Liver (tissue), 2 donors: Measurements from ENCODE around the gene STK24.

Source experiments
- FOXA1 ChIP-seq: IDR thresholded peaks from 2 replicates; pipeline ENCODE4 v1.6.1; 2016; ENCODE audit warnings: antibody characterized with exemption
- TF ChIP-seq, protein P1 (sequence below): fragments of 150-350 bp; IDR thresholded peaks from 2 replicates; pipeline ENCODE4 v1.5.1; 2017; ENCODE audit warnings: improper control_type of control experiment, low read depth, low read length; ENCODE audit not compliant: missing input control
- donor health status: healthy.

DNA sequence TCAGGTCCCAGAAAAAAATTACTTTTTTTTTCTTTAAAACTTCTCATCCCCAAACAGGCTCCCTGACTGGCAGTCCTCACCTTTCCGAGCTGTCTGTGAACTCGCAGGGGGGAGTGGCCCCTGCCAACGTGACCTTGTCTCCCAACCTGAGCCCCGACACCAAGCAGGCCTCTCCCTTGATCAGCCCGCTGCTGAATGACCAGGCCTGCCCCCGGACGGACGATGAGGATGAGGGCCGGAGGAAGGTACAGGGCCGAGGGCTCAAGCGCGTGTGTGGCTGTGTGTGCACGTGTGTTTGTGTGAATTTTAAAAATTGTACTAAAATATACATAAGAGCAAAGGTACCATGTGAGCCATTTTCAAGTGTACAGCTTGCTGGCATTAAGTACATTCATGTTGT, 167.6 kb downstream of the STK24 start:
- no peak for TF ChIP-seq FOXA1
- TF ChIP-seq, protein P1, sequence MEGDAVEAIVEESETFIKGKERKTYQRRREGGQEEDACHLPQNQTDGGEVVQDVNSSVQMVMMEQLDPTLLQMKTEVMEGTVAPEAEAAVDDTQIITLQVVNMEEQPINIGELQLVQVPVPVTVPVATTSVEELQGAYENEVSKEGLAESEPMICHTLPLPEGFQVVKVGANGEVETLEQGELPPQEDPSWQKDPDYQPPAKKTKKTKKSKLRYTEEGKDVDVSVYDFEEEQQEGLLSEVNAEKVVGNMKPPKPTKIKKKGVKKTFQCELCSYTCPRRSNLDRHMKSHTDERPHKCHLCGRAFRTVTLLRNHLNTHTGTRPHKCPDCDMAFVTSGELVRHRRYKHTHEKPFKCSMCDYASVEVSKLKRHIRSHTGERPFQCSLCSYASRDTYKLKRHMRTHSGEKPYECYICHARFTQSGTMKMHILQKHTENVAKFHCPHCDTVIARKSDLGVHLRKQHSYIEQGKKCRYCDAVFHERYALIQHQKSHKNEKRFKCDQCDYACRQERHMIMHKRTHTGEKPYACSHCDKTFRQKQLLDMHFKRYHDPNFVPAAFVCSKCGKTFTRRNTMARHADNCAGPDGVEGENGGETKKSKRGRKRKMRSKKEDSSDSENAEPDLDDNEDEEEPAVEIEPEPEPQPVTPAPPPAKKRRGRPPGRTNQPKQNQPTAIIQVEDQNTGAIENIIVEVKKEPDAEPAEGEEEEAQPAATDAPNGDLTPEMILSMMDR: no peak
